B cell (primary cell): ENCODE measurements around the gene ISCA1. TPM values are rescaled to one million over a fixed set of nuclear protein-coding genes. Genes with fewer than 3 reads are reported as not detected.

Source experiments
- ATAC-seq: fragments of 200-7000 bp; cut with Tn5 transposase; one replicate; pipeline ENCODE4 v1.10.0; 2021; ENCODE audit warnings: low read depth, mild to moderate bottlenecking, moderate number of reproducible peaks, moderate library complexity
- CTCF ChIA-PET: fragments of 350-600 bp; sonication (Branson Sonifier 250); formaldehyde crosslinking; loops from one replicate; lab custom pipeline; 2021; ENCODE audit warnings: antibody characterized with exemption, inconsistent platforms; lab: Charles Lee
- POLR2A ChIA-PET: fragments of 350-600 bp; sonication (Branson Sonifier 250); formaldehyde crosslinking; loops from one replicate; lab custom pipeline; 2021; ENCODE audit warnings: antibody characterized with exemption; lab: Charles Lee
- DNase-seq: peaks from one replicate; pipeline ENCODE4 v3.0.0; 2013
- H2AFZ ChIP-seq: 2 replicates; pipeline ENCODE4 v1.6.1; 2012; ENCODE audit warnings: mild to moderate bottlenecking, low read depth, low read length; ENCODE audit not compliant: insufficient read depth, poor library complexity, severe bottlenecking
- H3K27ac ChIP-seq, 2 donors: 1 replicate in 1 of 2; 2 replicates in 1 of 2; pipeline ENCODE4 v1.5.1; 2012 to 2013; ENCODE audit warnings: low read length in 2 of 2, mild to moderate bottlenecking in 2 of 2, moderate library complexity in 1 of 2
- H3K27me3 ChIP-seq, 4 experiments: fragments of 200-600 bp in 1 of 4; sonication (generic) in 1 of 4; replicated peaks in 1 of 4; 1 replicate in 2 of 4; 2 replicates in 2 of 4; pipeline versions ENCODE4 v1.6.1 to v1.7.0; 2013 to 2016; ENCODE audit warnings: low read length in 3 of 4, mild to moderate bottlenecking in 2 of 4, mixed read lengths in 1 of 4, moderate library complexity in 1 of 4; ENCODE audit not compliant: insufficient read depth in 4 of 4, control insufficient read depth in 3 of 4; ENCODE audit errors: control extremely low read depth in 1 of 4
- H3K36me3 ChIP-seq, 2 experiments: replicated peaks in 1 of 2; 1 replicate in 1 of 2; 2 replicates in 1 of 2; pipeline versions ENCODE4 v1.6.1 to v1.7.1; 2013; ENCODE audit warnings: low read length in 1 of 2; ENCODE audit not compliant: insufficient read depth in 2 of 2, control insufficient read depth in 1 of 2; ENCODE audit errors: control extremely low read depth in 1 of 2, extremely low read depth in 1 of 2
- H3K4me1 ChIP-seq, 2 donors: fragments of 200-600 bp in 1 of 2; sonication (generic) in 1 of 2; 1 replicate in 1 of 2; 2 replicates in 1 of 2; pipeline versions ENCODE4 v1.5.1 to v1.6.1; 2013 to 2017; ENCODE audit warnings: low read length in 2 of 2; ENCODE audit not compliant: control insufficient read depth in 2 of 2, insufficient read depth in 2 of 2
- H3K4me2 ChIP-seq: replicated peaks from 2 replicates; pipeline ENCODE3; 2012; ENCODE audit warnings: mild to moderate bottlenecking, low read depth, low read length; ENCODE audit not compliant: poor library complexity, severe bottlenecking
- H3K4me3 ChIP-seq, 5 experiments: fragments of 200-600 bp in 1 of 5; sonication (generic) in 1 of 5; 1 replicate in 3 of 5; 2 replicates in 2 of 5; pipeline versions ENCODE4 v1.5.1 to v1.7.0; 2011 to 2016; ENCODE audit warnings: low read length in 4 of 5, mild to moderate bottlenecking in 4 of 5, low read depth in 2 of 5, control low read depth in 1 of 5, moderate library complexity in 1 of 5; ENCODE audit not compliant: insufficient read depth in 1 of 5; ENCODE audit errors: control extremely low read depth in 1 of 5, extremely low read depth in 1 of 5
- H3K79me2 ChIP-seq: fragments of 200-600 bp; sonication (generic); one replicate; pipeline ENCODE4 v1.6.0; 2016; ENCODE audit warnings: low read length; ENCODE audit not compliant: control insufficient read depth, insufficient read depth
- H3K9ac ChIP-seq: fragments of 200-600 bp; sonication (generic); 2 replicates; pipeline ENCODE4 v1.6.1; 2017; ENCODE audit warnings: mild to moderate bottlenecking, low read length, moderate library complexity
- H3K9me3 ChIP-seq, 3 donors: one replicate each; pipeline versions ENCODE4 v1.6.1 to v1.7.1; 2013; ENCODE audit warnings: low read length in 2 of 3; ENCODE audit not compliant: control insufficient read depth in 2 of 3, insufficient read depth in 1 of 3; ENCODE audit errors: control extremely low read depth in 1 of 3
- H4K20me1 ChIP-seq: 2 replicates; pipeline ENCODE4 v1.6.0; 2012; ENCODE audit warnings: mild to moderate bottlenecking, low read length; ENCODE audit not compliant: insufficient read depth, control insufficient read depth, poor library complexity, severe bottlenecking
- H3K27ac Mint-ChIP-seq: one replicate; pipeline ENCODE4 v1.8.0; 2021; ENCODE audit warnings: mixed read lengths
- H3K27me3 Mint-ChIP-seq: one replicate; pipeline ENCODE4 v1.8.0; 2021; ENCODE audit warnings: mixed read lengths
- H3K4me1 Mint-ChIP-seq: one replicate; pipeline ENCODE4 v1.8.0; 2021; ENCODE audit warnings: mixed read lengths
- H3K4me3 Mint-ChIP-seq: one replicate; pipeline ENCODE4 v1.8.0; 2021; ENCODE audit warnings: mixed read lengths
- H3K9me3 Mint-ChIP-seq: one replicate; pipeline ENCODE4 v1.8.0; 2022; ENCODE audit warnings: mixed read lengths; ENCODE audit not compliant: insufficient read depth
- CTCF ChIP-seq: fragments of 200-600 bp; IDR thresholded peaks from one replicate; pipeline ENCODE4 v1.8.0; 2022; ENCODE audit warnings: antibody characterized with exemption, mild to moderate bottlenecking
- EZH2 ChIP-seq: IDR thresholded peaks from 2 replicates; pipeline ENCODE4 v1.6.1; 2012; ENCODE audit warnings: borderline replicate concordance, low read depth, mild to moderate bottlenecking, moderate library complexity, low read length; ENCODE audit not compliant: insufficient read depth, poor library complexity, severe bottlenecking
- WGBS: methylation state at CpG from one replicate; pipeline ENCODE4 v1.1.5; 2013; ENCODE audit warnings: missing lambda C conversion rate; ENCODE audit not compliant: insufficient coverage; 5-methylcytosine and 5-hydroxymethylcytosine counted together
- intact Hi-C: fragments of 100-400 bp; cut with micrococcal nuclease; formaldehyde crosslinking; loops from one replicate; pipeline ENCODE4 v1.10.0; 2022
- polyA plus RNA-seq: library from polyadenylated mRNA; depleted of rRNA; stranded (reverse); fragments of >200 nt; gene quantifications from 2 replicates; pipeline ENCODE4 v1.2.3, GENCODE V29; 2012
- total RNA-seq, 2 donors: library from RNA; stranded (reverse); fragments of 120-200 nt in 1 of 2; gene quantifications; 1 replicate in 1 of 2; 2 replicates in 1 of 2; pipeline versions ENCODE4 v1.2.3 to v1.2.4, GENCODE V29; 2013 to 2022

ISCA1 gene
- total and polyA plus RNA-seq, 2 donors (not counting 1 experiment from before 2014, with no cell fraction given) = 17.8 to 32.7 TPM

- DNase-seq (no peak), ATAC-seq (no peak)
- Histone ChIP-seq H2AFZ (no peak overlapping the region), H3K4me1 (no peaks in the 10 kb centered on the region), H3K9me3 (no peaks in the 10 kb centered on the region), H3K4me2 (no peak overlapping the region), H4K20me1 (no peaks in the 10 kb centered on the region), H3K4me3 (no peak overlapping the region), H3K36me3 (peaks cover 12 to 77% of the 10 kb centered on the region in 2 experiments), H3K79me2 (no peaks in the 10 kb centered on the region), H3K27ac (no peak overlapping the region), H3K9ac (no peak overlapping the region), H3K27me3 (no peaks in the 10 kb centered on the region)
- no CpG with 5 or more reads among the region's 1 CpG for WGBS
- no peak for TF ChIP-seq CTCF
- TF ChIP-seq EZH2 = no peak
- ChIA-PET CTCF (interaction anchor here (0.6 kb wide), 1 partner anchor 124 kb away, joined by 3 read pairs; no protein-coding TSS in a partner anchor), POLR2A (no interaction called here)
- no peak overlapping the region for H3K4me3 Mint-ChIP-seq
- no peaks in the 10 kb centered on the region for H3K4me1 Mint-ChIP-seq
- intact Hi-C loops = no loop called here
- no peaks in the 10 kb centered on the region for H3K27me3 Mint-ChIP-seq
- H3K27ac Mint-ChIP-seq = no peak overlapping the region
- no peaks in the 10 kb centered on the region for H3K9me3 Mint-ChIP-seq
These were observed 42.6 kb upstream of the ISCA1 start for GRCh38 chr9:86324901-86325300.

GRCh38 chr9:86324308-86324707, 42.0 kb upstream of the ISCA1 start:
- peaks cover 11 to 77% of the 10 kb centered on the region in 2 experiments for H3K36me3 ChIP-seq
- H3K27me3 Mint-ChIP-seq = no peaks in the 10 kb centered on the region
- H3K4me3 Mint-ChIP-seq = no peak overlapping the region
- no peak overlapping the region for H3K4me2 ChIP-seq
- H3K9me3 Mint-ChIP-seq = no peaks in the 10 kb centered on the region
- no peak overlapping the region for H3K4me3 ChIP-seq
- no peaks in the 10 kb centered on the region for H3K4me1 Mint-ChIP-seq
- DNase-seq = no peak
- H3K9me3 ChIP-seq = no peaks in the 10 kb centered on the region
- no peak for ATAC-seq
- no peaks in the 10 kb centered on the region for H4K20me1 ChIP-seq
- no peaks in the 10 kb centered on the region for H3K79me2 ChIP-seq
- CTCF ChIA-PET = interaction anchor here (0.6 kb wide), 1 partner anchor 123 kb away, joined by 3 read pairs; no protein-coding TSS in a partner anchor
- intact Hi-C loops = no loop called here
- no peak for TF ChIP-seq EZH2
- TF ChIP-seq CTCF = no peak
- H2AFZ ChIP-seq = no peak overlapping the region
- no peak overlapping the region for H3K27ac ChIP-seq
- POLR2A ChIA-PET = no interaction called here
- 40% methylated on average over 1 of the region's 2 CpGs for WGBS
- no peak overlapping the region for H3K27ac Mint-ChIP-seq
- H3K9ac ChIP-seq = no peak overlapping the region
- no peaks in the 10 kb centered on the region for H3K27me3 ChIP-seq
- no peaks in the 10 kb centered on the region for H3K4me1 ChIP-seq
